SK-N-SH treated with all-trans-retinoic acid at 6 μM for 48 hours (cell line): Measurements from ENCODE around the gene C20orf173.

Source experiments
- ARNTL ChIP-seq: fragments of 450-650 bp; formaldehyde crosslinking; IDR thresholded peaks from 2 replicates; pipeline ENCODE4 v1.5.0; 2020; ENCODE audit warnings: low read depth, mild to moderate bottlenecking, moderate library complexity, borderline replicate concordance
- BACH2 ChIP-seq: fragments of 250-450 bp; sonication (Bioruptor Pico); IDR thresholded peaks from 2 replicates; pipeline ENCODE4 v1.9.0; 2021; ENCODE audit warnings: mild to moderate bottlenecking, borderline replicate concordance
- POU6F1 ChIP-seq: fragments of 250-450 bp; sonication (Bioruptor Pico); IDR thresholded peaks from 2 replicates; pipeline ENCODE4 v1.8.0; 2021; ENCODE audit warnings: low read depth, mild to moderate bottlenecking, moderate library complexity, borderline replicate concordance
- PPARA ChIP-seq: fragments of 250-450 bp; sonication (Bioruptor Pico); IDR thresholded peaks from 2 replicates; pipeline ENCODE4 v1.5.0; 2020; ENCODE audit warnings: mild to moderate bottlenecking, borderline replicate concordance
- TCF4 ChIP-seq: fragments of 250-450 bp; sonication (Bioruptor Pico); IDR thresholded peaks from 2 replicates; pipeline ENCODE4 v1.8.0; 2021; ENCODE audit warnings: mild to moderate bottlenecking, moderate library complexity, borderline replicate concordance
- TOX ChIP-seq: fragments of 250-450 bp; sonication (Bioruptor Pico); IDR thresholded peaks from 2 replicates; pipeline ENCODE4 v1.8.0; 2021; ENCODE audit warnings: mild to moderate bottlenecking, moderate library complexity, borderline replicate concordance
- ZFP3 ChIP-seq: fragments of 250-450 bp; sonication (Bioruptor Pico); IDR thresholded peaks from 2 replicates; pipeline ENCODE4 v1.5.0; 2020; ENCODE audit warnings: mild to moderate bottlenecking, moderate library complexity
- ZNF565 ChIP-seq: fragments of 450-650 bp; formaldehyde crosslinking; conservative IDR thresholded peaks from 2 replicates; pipeline ENCODE4 v1.5.0; 2020; ENCODE audit warnings: low read depth, mild to moderate bottlenecking, moderate library complexity
- TF ChIP-seq, protein P1 (sequence below): fragments of 250-450 bp; sonication (Bioruptor Pico); IDR thresholded peaks from 2 replicates; pipeline ENCODE4 v1.8.0; 2020; ENCODE audit warnings: mild to moderate bottlenecking, moderate library complexity, borderline replicate concordance
- TF ChIP-seq, protein P2 (sequence below): fragments of 250-450 bp; sonication (Bioruptor Pico); IDR thresholded peaks from 2 replicates; pipeline ENCODE4 v1.5.1; 2021; ENCODE audit warnings: mild to moderate bottlenecking, moderate library complexity
- TF ChIP-seq, protein P3 (sequence below): fragments of 250-450 bp; sonication (Bioruptor Pico); IDR thresholded peaks from 2 replicates; pipeline ENCODE4 v1.5.0; 2020; ENCODE audit warnings: mild to moderate bottlenecking, moderate library complexity

- TF ChIP-seq BACH2 (CRISPR knock-in tag) = no peak
- no peak for TF ChIP-seq TCF4 (CRISPR knock-in tag)
- no peak for TF ChIP-seq ZNF565 (CRISPR knock-in tag)
- no peak for TF ChIP-seq TOX (CRISPR knock-in tag)
- TF ChIP-seq, protein P1, sequence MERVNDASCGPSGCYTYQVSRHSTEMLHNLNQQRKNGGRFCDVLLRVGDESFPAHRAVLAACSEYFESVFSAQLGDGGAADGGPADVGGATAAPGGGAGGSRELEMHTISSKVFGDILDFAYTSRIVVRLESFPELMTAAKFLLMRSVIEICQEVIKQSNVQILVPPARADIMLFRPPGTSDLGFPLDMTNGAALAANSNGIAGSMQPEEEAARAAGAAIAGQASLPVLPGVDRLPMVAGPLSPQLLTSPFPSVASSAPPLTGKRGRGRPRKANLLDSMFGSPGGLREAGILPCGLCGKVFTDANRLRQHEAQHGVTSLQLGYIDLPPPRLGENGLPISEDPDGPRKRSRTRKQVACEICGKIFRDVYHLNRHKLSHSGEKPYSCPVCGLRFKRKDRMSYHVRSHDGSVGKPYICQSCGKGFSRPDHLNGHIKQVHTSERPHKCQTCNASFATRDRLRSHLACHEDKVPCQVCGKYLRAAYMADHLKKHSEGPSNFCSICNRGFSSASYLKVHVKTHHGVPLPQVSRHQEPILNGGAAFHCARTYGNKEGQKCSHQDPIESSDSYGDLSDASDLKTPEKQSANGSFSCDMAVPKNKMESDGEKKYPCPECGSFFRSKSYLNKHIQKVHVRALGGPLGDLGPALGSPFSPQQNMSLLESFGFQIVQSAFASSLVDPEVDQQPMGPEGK (CRISPR knock-in tag) = no peak
- TF ChIP-seq, protein P2, sequence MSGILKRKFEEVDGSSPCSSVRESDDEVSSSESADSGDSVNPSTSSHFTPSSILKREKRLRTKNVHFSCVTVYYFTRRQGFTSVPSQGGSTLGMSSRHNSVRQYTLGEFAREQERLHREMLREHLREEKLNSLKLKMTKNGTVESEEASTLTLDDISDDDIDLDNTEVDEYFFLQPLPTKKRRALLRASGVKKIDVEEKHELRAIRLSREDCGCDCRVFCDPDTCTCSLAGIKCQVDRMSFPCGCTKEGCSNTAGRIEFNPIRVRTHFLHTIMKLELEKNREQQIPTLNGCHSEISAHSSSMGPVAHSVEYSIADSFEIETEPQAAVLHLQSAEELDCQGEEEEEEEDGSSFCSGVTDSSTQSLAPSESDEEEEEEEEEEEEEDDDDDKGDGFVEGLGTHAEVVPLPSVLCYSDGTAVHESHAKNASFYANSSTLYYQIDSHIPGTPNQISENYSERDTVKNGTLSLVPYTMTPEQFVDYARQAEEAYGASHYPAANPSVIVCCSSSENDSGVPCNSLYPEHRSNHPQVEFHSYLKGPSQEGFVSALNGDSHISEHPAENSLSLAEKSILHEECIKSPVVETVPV (CRISPR knock-in tag) = no peak
- no peak for TF ChIP-seq POU6F1 (CRISPR knock-in tag)
- TF ChIP-seq, protein P3, sequence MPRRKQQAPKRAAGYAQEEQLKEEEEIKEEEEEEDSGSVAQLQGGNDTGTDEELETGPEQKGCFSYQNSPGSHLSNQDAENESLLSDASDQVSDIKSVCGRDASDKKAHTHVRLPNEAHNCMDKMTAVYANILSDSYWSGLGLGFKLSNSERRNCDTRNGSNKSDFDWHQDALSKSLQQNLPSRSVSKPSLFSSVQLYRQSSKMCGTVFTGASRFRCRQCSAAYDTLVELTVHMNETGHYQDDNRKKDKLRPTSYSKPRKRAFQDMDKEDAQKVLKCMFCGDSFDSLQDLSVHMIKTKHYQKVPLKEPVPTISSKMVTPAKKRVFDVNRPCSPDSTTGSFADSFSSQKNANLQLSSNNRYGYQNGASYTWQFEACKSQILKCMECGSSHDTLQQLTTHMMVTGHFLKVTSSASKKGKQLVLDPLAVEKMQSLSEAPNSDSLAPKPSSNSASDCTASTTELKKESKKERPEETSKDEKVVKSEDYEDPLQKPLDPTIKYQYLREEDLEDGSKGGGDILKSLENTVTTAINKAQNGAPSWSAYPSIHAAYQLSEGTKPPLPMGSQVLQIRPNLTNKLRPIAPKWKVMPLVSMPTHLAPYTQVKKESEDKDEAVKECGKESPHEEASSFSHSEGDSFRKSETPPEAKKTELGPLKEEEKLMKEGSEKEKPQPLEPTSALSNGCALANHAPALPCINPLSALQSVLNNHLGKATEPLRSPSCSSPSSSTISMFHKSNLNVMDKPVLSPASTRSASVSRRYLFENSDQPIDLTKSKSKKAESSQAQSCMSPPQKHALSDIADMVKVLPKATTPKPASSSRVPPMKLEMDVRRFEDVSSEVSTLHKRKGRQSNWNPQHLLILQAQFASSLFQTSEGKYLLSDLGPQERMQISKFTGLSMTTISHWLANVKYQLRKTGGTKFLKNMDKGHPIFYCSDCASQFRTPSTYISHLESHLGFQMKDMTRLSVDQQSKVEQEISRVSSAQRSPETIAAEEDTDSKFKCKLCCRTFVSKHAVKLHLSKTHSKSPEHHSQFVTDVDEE = no peak
- TF ChIP-seq PPARA = no peak
- TF ChIP-seq ARNTL (CRISPR knock-in tag) = no peak
- TF ChIP-seq ZFP3 (CRISPR knock-in tag) = no peak
These were observed 27.1 kb downstream of the C20orf173 start for GRCh38 chr20:35502352-35502751.
